Activated CD8-positive, alpha-beta memory T cell treated with anti-CD3 and anti-CD28 coated beads, Interleukin-2, amount 10 ng/mL, durations not matched to agents 7 days and 5 days (primary cell): Measurements from ENCODE around the gene TGM5. TPM values are rescaled to one million over a fixed set of nuclear protein-coding genes. Genes with fewer than 3 reads are reported as not detected.

Experiments
- ATAC-seq: fragments of 150-1000 bp; cut with Tn5 transposase; one replicate; pipeline ENCODE4 v1.10.0; 2021; ENCODE audit warnings: moderate library complexity
- CTCF ChIA-PET: fragments of 350-600 bp; sonication (Branson Sonifier 250); formaldehyde crosslinking; loops from one replicate; lab custom pipeline; 2021; ENCODE audit warnings: antibody characterized with exemption; lab: Charles Lee
- DNase-seq: peaks from one replicate; pipeline ENCODE4 v3.0.0-alpha.2; 2020
- H3K27ac Mint-ChIP-seq: one replicate; pipeline ENCODE4 v1.8.0; 2021; ENCODE audit warnings: mild to moderate bottlenecking, mixed read lengths
- H3K27me3 Mint-ChIP-seq: one replicate; pipeline ENCODE4 v1.8.0; 2021; ENCODE audit warnings: mixed read lengths
- H3K36me3 Mint-ChIP-seq: one replicate; pipeline ENCODE4 v1.8.0; 2021; ENCODE audit warnings: mild to moderate bottlenecking, mixed read lengths
- H3K4me1 Mint-ChIP-seq: one replicate; pipeline ENCODE4 v1.8.0; 2021; ENCODE audit warnings: mixed read lengths
- H3K4me3 Mint-ChIP-seq: one replicate; pipeline ENCODE4 v1.8.0; 2021; ENCODE audit warnings: mild to moderate bottlenecking, moderate library complexity, mixed read lengths
- H3K9me3 Mint-ChIP-seq: one replicate; pipeline ENCODE4 v1.8.0; 2022; ENCODE audit warnings: low read depth, mixed read lengths
- total RNA-seq, 2 experiments: library from RNA; stranded (reverse); gene quantifications; one replicate each; pipeline ENCODE4 v1.2.3, GENCODE V29; 2021

Gene TGM5
- total RNA-seq, 2 experiments from 2014 or later: 0.91 to 1.1 TPM

- no peak for DNase-seq
- peaks cover 38% of the 10 kb centered on the region for H3K4me1 Mint-ChIP-seq
- peak; percentile 18 for ATAC-seq
- H3K36me3 Mint-ChIP-seq: peaks cover 30% of the 10 kb centered on the region
- H3K27me3 Mint-ChIP-seq: no peaks in the 10 kb centered on the region
- no peaks in the 10 kb centered on the region for H3K9me3 Mint-ChIP-seq
- H3K4me3 Mint-ChIP-seq: peak overlapping the region; percentile 94
- CTCF ChIA-PET: interaction anchor here (0.8 to 2.0 kb wide), 6 partner anchors 8 to 99 kb away, joined by 3 to 15 read pairs (median 5); partner anchors contain the start of gene TMEM62
- peak overlapping the region; percentile 96 for H3K27ac Mint-ChIP-seq
Measured at GRCh38 chr15:43186003-43186353, 80.8 kb downstream of the TGM5 start.

GRCh38 chr15:43185157-43186002 is 81.3 kb downstream of the TGM5 start, which contains the start of gene CCNDBP1:
CCNDBP1 (plus strand) TSS chr15:43185403; CDS start chr15:43185499, 96 bp downstream.
- Mint-ChIP-seq H3K27me3 (no peaks in the 10 kb centered on the region), H3K27ac (peak within 1 kb of the TSS; percentile 96), H3K36me3 (peaks cover 28% of the 10 kb centered on the region), H3K9me3 (no peaks in the 10 kb centered on the region), H3K4me3 (peak within 1 kb of the TSS; percentile 94), H3K4me1 (peaks cover 38% of the 10 kb centered on the region)
- DNase-seq (peak; percentile 98), ATAC-seq (peak; percentile 95)
- CTCF ChIA-PET: interaction anchor here (0.8 to 2.0 kb wide), 5 partner anchors 9 to 100 kb away, joined by 3 to 10 read pairs (median 5); no protein-coding TSS in a partner anchor

- no peak for ATAC-seq
- Mint-ChIP-seq H3K27me3 (no peaks in the 10 kb centered on the region), H3K4me1 (peaks cover 37% of the 10 kb centered on the region), H3K9me3 (no peaks in the 10 kb centered on the region), H3K27ac (peak overlapping the region; percentile 96), H3K4me3 (peak overlapping the region; percentile 94), H3K36me3 (peaks cover 23% of the 10 kb centered on the region)
- no peak for DNase-seq
- CTCF ChIA-PET: interaction anchor here (0.8 to 2.0 kb wide), 4 partner anchors 11 to 101 kb away, joined by 3 to 10 read pairs (median 6); no protein-coding TSS in a partner anchor
Measured at GRCh38 chr15:43184407-43185124, 82.2 kb downstream of the TGM5 start.

- peaks cover 23% of the 10 kb centered on the region for H3K36me3 Mint-ChIP-seq
- peaks cover 27% of the 10 kb centered on the region for H3K4me1 Mint-ChIP-seq
- H3K9me3 Mint-ChIP-seq: no peaks in the 10 kb centered on the region
- ATAC-seq (no peak), DNase-seq (no peak)
- no peak overlapping the region for H3K4me3 Mint-ChIP-seq
- H3K27ac Mint-ChIP-seq: no peak overlapping the region
- CTCF ChIA-PET: interaction anchor here (0.7 to 2.0 kb wide), 2 partner anchors 102 to 144 kb away, joined by 3 to 10 read pairs; no protein-coding TSS in a partner anchor
- no peaks in the 10 kb centered on the region for H3K27me3 Mint-ChIP-seq
Measured at GRCh38 chr15:43183270-43183669, 83.5 kb downstream of the TGM5 start.

Other genes with a start within 250 kb of the TGM5 start
- gene UBR1, start 160.9 kb downstream of the TGM5 start, total RNA-seq: 10 to 100 TPM; 34.9 to 42.1 TPM
- 10 to 100 TPM; 21.2 to 34.7 TPM for gene TMEM62, start 133.3 kb downstream of the TGM5 start, total RNA-seq
- gene CCNDBP1, start 81.5 kb downstream of the TGM5 start, total RNA-seq: 10 to 100 TPM; 60.5 to 78.4 TPM
- not detected for gene EPB42, start 45.9 kb downstream of the TGM5 start, total RNA-seq
- gene TGM7, start 35.3 kb upstream of the TGM5 start, total RNA-seq: not detected
- 10 to 100 TPM in 1 of 2 experiments, 1 to 10 TPM in 1; 9.6 to 12.3 TPM for gene LCMT2, start 63.6 kb upstream of the TGM5 start, total RNA-seq
- 10 to 100 TPM; 31.2 to 34.7 TPM for gene ZSCAN29, start 104.1 kb upstream of the TGM5 start, total RNA-seq
- gene TUBGCP4, start 104.2 kb upstream of the TGM5 start, total RNA-seq: 10 to 100 TPM; 38.9 to 49.9 TPM
- 10 to 100 TPM; 23.3 to 25.8 TPM for gene TP53BP1, start 226.2 kb upstream of the TGM5 start, total RNA-seq